Mucosa of descending colon (tissue), 3 donors: ENCODE measurements around the gene KIF3B. TPM values are rescaled to one million over a fixed set of nuclear protein-coding genes. Genes with fewer than 3 reads are reported as not detected.
A peak's percentile ranks its signal among the peaks of the same experiment; 100 is the strongest.

Experiments used
- ATAC-seq: fragments of 200-7000 bp; cut with Tn5 transposase; one replicate; pipeline ENCODE4 v1.9.1; 2020; ENCODE audit warnings: mild to moderate bottlenecking, moderate library complexity
- DNase-seq, 3 donors: peaks; one replicate each; pipeline ENCODE4 v3.0.0-alpha.2; 2020
- H3K36me3 ChIP-seq: fragments of 200-600 bp; one replicate; pipeline ENCODE4 v1.8.0; 2021; ENCODE audit warnings: low read depth, mild to moderate bottlenecking
- H3K4me1 ChIP-seq: fragments of 200-600 bp; one replicate; pipeline ENCODE4 v1.8.0; 2021; ENCODE audit warnings: low read depth, mild to moderate bottlenecking
- H3K4me3 ChIP-seq: fragments of 200-600 bp; one replicate; pipeline ENCODE4 v1.8.0; 2021; ENCODE audit warnings: mild to moderate bottlenecking
- H3K9me3 ChIP-seq: fragments of 200-600 bp; one replicate; pipeline ENCODE4 v1.8.0; 2021; ENCODE audit warnings: mild to moderate bottlenecking
- intact Hi-C, 2 donors: fragments of 100-400 bp; cut with DNase I in 1 of 2; cut with micrococcal nuclease in 1 of 2; formaldehyde crosslinking; loops; one replicate each; pipeline versions ENCODE4 v1.11.0 to v1.11.1; 2022; cut with DNase I, micrococcal nuclease
- total RNA-seq, 3 donors: library from RNA; stranded (reverse); fragmentation: NEBNext Ultra II Directional in 2 of 3; extraction: Animal tissue kit (Norgen Biotek cat#: 25700) in 2 of 3; gene quantifications; one replicate each; pipeline versions ENCODE4 v1.2.1 to v1.2.4, GENCODE V29; 2021 to 2023
- TF ChIP-seq, protein P1 (sequence below): fragments of 200-600 bp; IDR thresholded peaks from one replicate; pipeline ENCODE4 v1.8.0; 2022; ENCODE audit warnings: antibody characterized with exemption, mild to moderate bottlenecking
- donor health status: DM: no; HTN: no; CAD: no; lungs with moderate emphysema.
- donor health status: DM: no; HTN: no; CAD: no.
- donor health status: DM: no; HTN: yes; CAD: no.

Gene KIF3B
- total RNA-seq, 3 donors from 2014 or later, result 39.3 to 54.6 (median 52.0) TPM

DNA sequence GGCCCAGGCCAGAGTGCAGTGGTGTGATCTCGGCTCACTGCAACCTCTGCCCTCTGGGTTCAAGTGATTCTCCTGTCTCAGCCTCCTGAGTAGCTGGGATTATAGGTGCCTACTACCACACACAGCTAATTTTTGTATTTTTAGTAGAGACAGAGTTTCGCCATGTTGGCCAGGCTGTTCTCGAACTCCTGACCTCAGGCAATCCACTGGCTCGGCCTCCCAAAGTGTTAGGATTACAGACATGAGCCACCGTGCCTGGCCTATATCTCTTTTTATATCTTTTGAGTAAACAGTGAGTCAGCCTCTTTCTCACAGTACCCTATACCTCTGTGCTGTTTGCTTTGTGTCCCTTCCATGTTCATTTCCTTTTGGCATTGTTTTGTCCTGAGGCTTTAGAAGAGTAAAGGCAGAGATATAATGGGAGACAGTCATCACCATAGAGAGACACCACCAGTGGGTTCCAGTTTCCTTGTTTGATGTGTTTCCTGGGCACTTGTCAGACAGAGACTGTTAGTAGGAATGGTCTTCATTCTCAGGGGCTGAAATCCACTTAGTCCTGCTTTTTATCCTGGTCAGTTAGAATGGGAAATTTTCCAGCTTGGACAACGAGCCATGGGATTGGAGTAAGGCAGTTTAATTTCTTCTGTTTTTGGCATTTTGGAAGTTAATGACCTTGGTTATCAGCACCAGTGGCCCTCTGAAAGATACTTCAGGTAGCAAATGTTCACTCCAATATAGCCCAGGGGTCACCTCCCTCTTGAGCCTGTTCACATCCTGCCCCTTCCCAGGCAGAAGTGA, 48.5 kb downstream of the KIF3B start:
- Histone ChIP-seq H3K9me3 (no peaks in the 10 kb centered on the region), H3K36me3 (no peaks in the 10 kb centered on the region), H3K4me1 (no peaks in the 10 kb centered on the region), H3K4me3 (no peak overlapping the region)
- TF ChIP-seq, protein P1, sequence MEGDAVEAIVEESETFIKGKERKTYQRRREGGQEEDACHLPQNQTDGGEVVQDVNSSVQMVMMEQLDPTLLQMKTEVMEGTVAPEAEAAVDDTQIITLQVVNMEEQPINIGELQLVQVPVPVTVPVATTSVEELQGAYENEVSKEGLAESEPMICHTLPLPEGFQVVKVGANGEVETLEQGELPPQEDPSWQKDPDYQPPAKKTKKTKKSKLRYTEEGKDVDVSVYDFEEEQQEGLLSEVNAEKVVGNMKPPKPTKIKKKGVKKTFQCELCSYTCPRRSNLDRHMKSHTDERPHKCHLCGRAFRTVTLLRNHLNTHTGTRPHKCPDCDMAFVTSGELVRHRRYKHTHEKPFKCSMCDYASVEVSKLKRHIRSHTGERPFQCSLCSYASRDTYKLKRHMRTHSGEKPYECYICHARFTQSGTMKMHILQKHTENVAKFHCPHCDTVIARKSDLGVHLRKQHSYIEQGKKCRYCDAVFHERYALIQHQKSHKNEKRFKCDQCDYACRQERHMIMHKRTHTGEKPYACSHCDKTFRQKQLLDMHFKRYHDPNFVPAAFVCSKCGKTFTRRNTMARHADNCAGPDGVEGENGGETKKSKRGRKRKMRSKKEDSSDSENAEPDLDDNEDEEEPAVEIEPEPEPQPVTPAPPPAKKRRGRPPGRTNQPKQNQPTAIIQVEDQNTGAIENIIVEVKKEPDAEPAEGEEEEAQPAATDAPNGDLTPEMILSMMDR, result no peak
- peak; percentile 97 for ATAC-seq
- peak in 2 of 3 donors; percentile 41 to 42 for DNase-seq
- intact Hi-C loops, result no loop called here

DNA sequence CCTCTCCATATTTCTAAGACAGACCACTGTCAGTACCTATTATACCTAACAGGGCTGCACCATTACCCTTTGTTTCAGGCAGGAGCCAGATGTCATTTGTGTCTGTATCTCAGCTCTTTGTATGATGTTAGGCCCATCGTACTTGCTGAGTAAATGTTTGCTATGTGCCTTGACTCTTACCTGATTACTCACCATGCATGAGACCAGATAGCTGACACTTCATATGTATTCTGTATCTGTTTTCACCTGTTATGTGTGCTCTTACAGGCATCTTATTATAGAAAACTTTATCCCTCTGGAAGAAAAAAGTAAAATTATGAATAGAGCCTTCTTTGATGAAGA, 49.0 kb downstream of the KIF3B start:
- ATAC-seq (peak; percentile 72), DNase-seq (no peak)
- TF ChIP-seq, protein P1, result no peak
- H3K9me3 ChIP-seq, result no peaks in the 10 kb centered on the region
- H3K36me3 ChIP-seq, result no peaks in the 10 kb centered on the region
- no peak overlapping the region for H3K4me3 ChIP-seq
- intact Hi-C loops, result no loop called here
- no peaks in the 10 kb centered on the region for H3K4me1 ChIP-seq

DNA sequence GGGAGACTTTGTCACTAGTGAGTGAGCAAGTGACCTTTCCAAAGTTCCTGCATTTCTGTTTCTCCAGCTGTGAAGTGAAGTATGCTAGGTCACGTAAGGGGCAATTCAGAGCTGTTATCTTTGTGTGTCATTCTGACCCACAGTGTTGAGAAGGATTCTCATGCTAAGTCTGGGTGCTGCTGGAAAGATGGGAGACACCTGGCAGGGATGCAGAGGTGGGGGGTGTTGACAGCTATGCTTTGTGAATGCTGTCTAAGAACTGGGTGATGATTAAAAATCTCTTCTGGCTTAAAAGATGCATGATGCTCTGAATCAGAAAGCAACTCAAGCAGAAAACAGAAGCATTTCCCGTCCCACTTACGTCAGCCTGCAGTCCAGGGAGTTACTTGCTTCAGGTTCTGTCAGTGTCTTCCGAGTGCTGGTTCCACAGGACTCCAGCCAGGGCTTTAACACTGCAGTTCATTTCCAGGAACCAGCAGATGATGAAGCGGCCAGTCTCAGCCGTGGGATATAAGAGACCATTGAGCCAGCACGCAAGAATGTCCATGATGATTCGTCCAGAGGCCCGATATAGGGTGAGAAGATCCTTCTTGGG, 49.7 kb downstream of the KIF3B start:
- H3K9me3 ChIP-seq, result no peaks in the 10 kb centered on the region
- ATAC-seq, result no peak
- TF ChIP-seq, protein P1, result no peak
- H3K36me3 ChIP-seq, result no peaks in the 10 kb centered on the region
- DNase-seq, result no peak
- intact Hi-C loops, result no loop called here
- no peaks in the 10 kb centered on the region for H3K4me1 ChIP-seq
- no peak overlapping the region for H3K4me3 ChIP-seq

DNA sequence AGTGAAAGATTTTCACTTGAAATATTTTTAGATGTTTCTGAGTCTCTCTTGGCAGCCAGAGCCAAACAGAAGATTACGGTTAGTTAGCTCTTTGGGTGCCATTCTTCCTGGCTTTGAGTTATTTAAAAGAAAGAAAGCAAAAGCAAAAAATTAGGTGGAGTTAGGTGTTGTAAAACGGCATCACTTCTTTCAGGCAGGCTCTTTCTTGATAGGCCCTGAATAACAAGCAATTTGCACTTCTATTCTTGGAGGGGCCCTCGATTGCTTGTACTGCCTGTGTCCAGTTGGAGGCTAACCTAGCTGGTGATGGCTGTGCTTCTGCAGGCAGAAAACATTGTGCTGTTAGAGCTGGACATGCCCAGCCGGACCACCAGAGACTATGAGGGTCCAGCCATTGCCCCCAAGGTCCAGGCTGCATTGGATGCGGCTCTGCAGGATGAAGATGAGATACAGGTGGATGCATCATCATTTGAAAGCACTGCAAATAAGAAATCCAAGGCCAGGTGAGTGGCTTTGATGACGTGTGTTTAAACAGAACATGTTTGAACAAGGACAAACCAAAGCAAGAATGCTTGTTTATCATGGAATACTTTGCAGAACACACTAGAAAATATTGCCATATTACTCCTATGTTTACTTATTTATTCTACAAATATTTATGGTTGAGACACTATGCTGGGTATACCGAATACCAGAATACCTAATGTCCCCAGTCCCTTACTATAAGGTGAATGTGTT, 52.5 kb downstream of the KIF3B start:
- DNase-seq, result no peak
- H3K4me1 ChIP-seq, result no peaks in the 10 kb centered on the region
- no peaks in the 10 kb centered on the region for H3K36me3 ChIP-seq
- H3K9me3 ChIP-seq, result no peaks in the 10 kb centered on the region
- TF ChIP-seq, protein P1, result no peak
- ATAC-seq, result no peak
- H3K4me3 ChIP-seq, result no peak overlapping the region
- intact Hi-C loops, result no loop called here

DNA sequence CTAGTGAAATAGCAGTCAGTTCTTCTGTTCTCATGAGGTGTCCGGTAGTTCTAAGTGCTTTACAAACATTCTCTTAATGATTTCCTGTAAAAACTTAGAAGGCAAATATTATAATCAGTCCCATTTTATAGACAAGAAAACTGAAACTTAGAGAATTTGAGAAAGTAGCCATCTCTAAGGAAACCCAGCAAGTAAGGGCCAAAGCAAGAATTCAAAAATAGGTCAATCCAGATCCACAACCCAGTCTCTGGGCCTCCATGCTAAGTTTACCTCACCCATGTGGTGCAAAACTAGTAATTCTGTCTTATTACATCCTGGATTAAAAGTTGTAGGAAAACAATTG, 53.1 kb downstream of the KIF3B start:
- no peaks in the 10 kb centered on the region for H3K36me3 ChIP-seq
- H3K9me3 ChIP-seq, result no peaks in the 10 kb centered on the region
- ATAC-seq, result no peak
- DNase-seq, result no peak
- no peaks in the 10 kb centered on the region for H3K4me1 ChIP-seq
- no peak overlapping the region for H3K4me3 ChIP-seq
- intact Hi-C loops, result no loop called here
- TF ChIP-seq, protein P1, result no peak
